T-helper 1 cell treated with Interleukin-12 subunit alpha and Interleukin-12 subunit beta and Interleukin-4 antibody, amounts not matched to agents 30 ng/mL and 1 ng/mL, for 36 hours (primary cell): ENCODE results near the gene POLR3A. TPM values are rescaled to one million over a fixed set of nuclear protein-coding genes. Genes with fewer than 3 reads are reported as not detected.
"Not testable (repeated sequence)": the region's sequence is repeated elsewhere in the genome, so short reads cannot be mapped to it uniquely, and the experiment has no call there.

Source experiments
- intact Hi-C: fragments of 100-400 bp; cut with micrococcal nuclease; formaldehyde crosslinking; loops from one replicate; pipeline ENCODE4 v1.15.1; 2024
- total RNA-seq: library from RNA; stranded (reverse); gene quantifications from 2 replicates; pipeline ENCODE4 v1.2.3, GENCODE V29; 2022

Gene POLR3A
- 24.2 and 26.1 TPM in 2 replicates for total RNA-seq

GRCh38 chr10:78029269-78030226, at the start of gene POLR3A:
Gene POLR3A (minus strand): TSS chr10:78029515. CDS start chr10:78029407, 108 bp downstream.
- intact Hi-C loops: loop anchor here (1.0 to 5.0 kb wide), 10 partner anchors 103 to 1214 kb away; partner anchors contain the start of gene DLG5

- intact Hi-C loops: no loop called here
These were observed 49.4 kb upstream of the POLR3A start for GRCh38 chr10:78078539-78079330.

DNA sequence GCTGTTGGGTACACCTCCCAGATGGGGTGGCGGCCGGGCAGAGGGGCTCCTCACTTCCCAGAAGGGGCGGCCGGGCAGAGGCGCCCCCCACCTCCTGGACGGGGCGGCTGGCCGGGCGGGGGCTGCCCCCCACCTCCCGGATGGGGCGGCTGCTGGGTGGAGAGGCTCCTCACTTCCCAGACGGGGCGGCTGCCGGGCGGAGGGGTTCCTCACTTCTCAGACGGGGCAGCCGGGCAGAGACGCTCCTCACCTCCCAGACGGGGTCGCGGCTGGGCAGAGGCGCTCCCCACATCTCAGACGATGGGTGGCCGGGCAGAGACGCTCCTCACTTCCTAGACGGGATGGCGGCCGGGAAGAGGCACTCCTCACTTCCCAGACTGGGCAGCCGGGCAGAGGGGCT, 46.5 kb upstream of the POLR3A start:
- intact Hi-C loops: not testable (repeated sequence)

DNA sequence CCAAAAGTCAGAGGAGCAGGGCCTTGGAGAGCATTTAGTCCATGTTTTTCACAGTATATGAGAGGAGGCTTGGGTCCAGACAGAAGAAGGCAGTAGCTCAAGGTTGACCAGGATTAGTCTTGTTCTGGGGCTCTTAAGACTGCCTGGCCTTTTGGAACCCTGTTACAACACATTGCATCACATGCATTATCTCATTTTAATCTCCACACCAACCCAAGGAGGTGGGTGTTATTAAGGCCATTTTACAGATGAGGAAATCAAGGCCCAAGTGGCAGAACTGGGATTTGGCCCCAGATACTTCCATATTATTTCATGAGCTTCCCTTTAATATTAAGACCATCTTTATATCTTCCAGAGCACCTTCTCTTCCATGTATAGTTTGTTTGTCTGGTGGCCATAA, 43.2 kb upstream of the POLR3A start:
- intact Hi-C loops: no loop called here

- intact Hi-C loops: no loop called here
These were observed 42.5 kb upstream of the POLR3A start for GRCh38 chr10:78071857-78072179.

DNA sequence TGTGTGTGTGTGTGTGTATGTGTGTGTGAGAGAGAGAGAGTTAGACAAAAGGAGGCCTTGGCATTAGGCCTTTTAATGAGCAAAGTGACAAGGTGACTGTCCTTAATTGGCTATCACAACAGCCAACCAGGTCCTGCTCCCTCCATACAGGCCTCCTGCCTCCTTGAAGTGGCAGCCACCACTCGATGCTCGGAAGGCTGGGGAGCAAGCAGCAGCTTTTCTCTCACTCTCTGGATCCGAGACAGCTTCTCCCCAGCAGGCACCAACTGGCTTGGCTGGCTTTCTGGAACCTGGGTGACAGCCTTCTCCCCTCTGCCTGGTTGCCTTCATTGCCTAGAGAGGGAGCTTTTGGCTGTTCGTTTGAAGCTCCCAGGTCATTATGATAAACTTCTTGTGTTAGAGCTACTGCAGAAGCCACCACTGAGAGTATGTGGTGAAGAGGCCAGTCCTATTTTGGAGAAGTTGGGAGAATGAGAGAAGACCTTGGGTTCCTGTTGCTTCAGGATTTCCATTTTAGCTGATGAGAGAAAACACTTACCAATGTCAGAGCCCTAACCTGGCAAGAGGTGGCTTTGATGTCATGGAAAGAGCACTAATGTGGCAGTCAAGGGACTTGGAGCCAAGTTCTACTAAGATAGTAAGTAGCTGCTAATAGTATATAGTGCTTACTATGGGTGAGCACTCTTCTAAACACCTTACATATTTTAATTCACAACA, 42.0 kb upstream of the POLR3A start:
- intact Hi-C loops: no loop called here

DNA sequence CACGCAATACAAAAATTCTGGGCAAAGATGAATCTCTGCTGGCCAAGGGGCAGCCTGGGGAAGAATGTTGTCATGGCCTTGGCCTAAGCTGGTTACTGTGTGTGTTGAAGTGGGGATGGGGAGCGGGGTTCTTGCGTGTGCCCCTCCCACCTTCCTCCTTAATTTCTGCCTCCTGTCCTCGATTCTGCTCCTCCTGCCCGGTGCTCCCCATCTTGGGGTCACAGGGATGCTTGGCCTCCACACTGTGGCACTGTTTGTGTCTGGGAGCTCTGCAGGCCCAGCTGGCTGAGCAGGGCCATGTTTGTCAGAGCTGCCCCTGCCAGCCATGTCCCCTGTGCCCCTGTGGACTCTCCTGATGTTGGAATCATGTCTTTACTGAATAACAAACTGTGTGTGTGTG, 41.4 kb upstream of the POLR3A start:
- intact Hi-C loops: no loop called here

GRCh38 chr10:78070064-78070463, 40.7 kb upstream of the POLR3A start:
- intact Hi-C loops: not testable (repeated sequence)

GRCh38 chr10:78069151-78069550, 39.8 kb upstream of the POLR3A start:
- intact Hi-C loops: no loop called here

DNA sequence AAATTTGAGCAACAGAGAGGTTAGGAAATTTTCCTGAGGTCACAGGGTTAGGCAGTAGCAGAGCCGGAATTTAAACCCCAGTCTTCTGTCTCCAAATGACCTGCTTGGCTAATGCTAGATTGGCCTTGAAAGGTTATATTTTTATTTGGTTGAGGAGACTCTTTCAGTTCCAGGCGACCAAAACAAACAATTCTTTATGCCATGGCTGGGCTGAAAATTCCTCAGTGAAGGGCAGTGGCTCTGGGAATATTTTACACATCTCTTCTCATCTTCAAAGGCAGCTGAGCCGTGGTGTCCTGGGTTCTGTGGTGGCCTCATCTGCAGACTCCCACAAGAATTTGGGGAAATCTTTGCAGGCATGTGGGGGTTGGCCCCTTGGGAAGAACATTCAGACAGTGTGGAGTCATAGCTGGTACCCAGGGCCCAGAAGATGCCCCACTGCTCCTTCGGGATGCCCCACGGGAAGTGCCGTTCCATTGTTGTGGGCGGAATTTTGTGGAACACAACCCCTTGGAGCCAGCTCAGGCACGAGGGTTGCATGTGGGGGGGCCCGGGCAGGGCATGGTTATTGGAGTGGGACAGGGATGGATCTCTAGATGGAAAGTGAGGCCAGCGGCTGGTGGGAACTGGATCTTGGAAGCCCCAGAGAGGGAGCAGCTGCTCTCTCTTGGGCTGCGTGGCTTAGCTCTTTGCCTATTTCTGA, 37.6 kb upstream of the POLR3A start:
- intact Hi-C loops: no loop called here

- intact Hi-C loops: no loop called here
These were observed 36.7 kb upstream of the POLR3A start for GRCh38 chr10:78066012-78066411.

GRCh38 chr10:78065611-78066010, 36.3 kb upstream of the POLR3A start:
- intact Hi-C loops: no loop called here

- intact Hi-C loops: not testable (repeated sequence)
These were observed 35.6 kb upstream of the POLR3A start for GRCh38 chr10:78064919-78065318.

DNA sequence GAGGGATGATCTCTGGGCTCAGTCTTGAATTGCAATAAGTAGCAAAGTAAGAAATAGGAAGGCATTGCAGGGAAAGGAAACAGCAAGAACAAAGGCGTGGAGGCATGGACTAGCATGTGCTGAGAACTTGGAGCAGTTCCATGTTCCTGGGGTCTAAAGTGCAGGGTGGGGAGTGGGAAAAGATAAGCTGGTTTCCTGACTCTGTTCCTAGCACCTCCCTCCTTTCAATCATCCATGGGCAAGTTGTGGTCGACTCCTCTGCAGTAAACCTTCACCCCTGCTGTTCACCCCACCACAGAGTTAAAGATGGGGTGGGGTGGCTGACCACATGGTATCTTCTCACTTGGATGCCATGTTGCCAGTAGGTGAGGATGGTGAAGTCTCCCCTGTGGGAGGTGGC, 33.9 kb upstream of the POLR3A start:
- intact Hi-C loops: no loop called here

DNA sequence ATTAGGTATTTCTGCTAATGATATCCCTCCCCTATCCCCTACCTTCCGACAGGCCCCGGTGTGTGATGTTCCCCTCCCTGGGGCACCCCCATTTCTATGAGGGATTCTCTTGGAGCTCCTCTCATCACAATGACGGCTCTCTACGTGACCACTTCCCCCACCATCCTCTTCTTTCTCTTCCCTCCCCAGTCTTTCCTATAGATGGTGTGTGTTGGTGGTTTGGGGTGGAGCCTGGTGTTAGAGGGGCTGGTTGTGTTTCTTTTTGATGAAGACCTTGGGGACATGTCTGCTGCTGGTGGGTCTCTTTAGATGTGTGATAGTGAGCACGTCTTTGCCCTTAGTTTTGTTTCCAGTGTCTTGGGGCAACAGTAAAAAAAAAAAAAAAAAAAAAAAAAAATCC, 33.0 kb upstream of the POLR3A start:
- intact Hi-C loops: no loop called here

- intact Hi-C loops: no loop called here
These were observed 30.8 kb upstream of the POLR3A start for GRCh38 chr10:78059906-78060702.

DNA sequence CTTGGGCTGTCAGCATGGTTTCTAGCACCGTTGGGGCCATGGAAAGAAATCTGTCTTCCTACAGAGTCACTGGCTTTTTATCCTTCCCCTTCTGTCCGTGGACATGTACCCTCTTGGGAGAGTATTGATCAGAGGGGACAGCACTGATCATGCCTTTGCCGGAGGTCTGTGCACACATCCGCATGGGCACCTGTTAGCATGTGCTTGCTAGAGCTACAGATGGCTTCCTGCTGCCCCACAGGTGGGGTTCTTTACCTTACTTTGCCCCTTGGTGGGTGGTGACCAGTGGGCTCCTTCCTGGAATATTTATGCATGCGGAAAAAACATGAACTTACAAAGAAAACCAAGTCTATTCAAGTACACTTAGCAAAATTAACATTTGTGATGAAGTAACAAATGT, 29.2 kb upstream of the POLR3A start:
- intact Hi-C loops: no loop called here

GRCh38 chr10:78053211-78053868, 24.0 kb upstream of the POLR3A start:
- intact Hi-C loops: no loop called here

- intact Hi-C loops: loop anchor here (5.0 to 10.0 kb wide), 2 partner anchors 145 to 1297 kb away; partner anchors contain the start of gene PPIF
These were observed 20.5 kb upstream of the POLR3A start for GRCh38 chr10:78049851-78050250.
